Parathyroid adenoma (tissue), 2 donors: Measurements from ENCODE around the gene SLC4A1AP.
A peak's percentile ranks its signal among the peaks of the same experiment; 100 is the strongest.
"Not testable (repeated sequence)": the region's sequence is repeated elsewhere in the genome, so short reads cannot be mapped to it uniquely, and the experiment has no call there.

Experiments used
- H2AFZ ChIP-seq: fragments of 300-600 bp; sonication (generic); one replicate; pipeline ENCODE4 v1.7.0; 2017; ENCODE audit warnings: antibody characterized with exemption, mild to moderate bottlenecking
- H3K27ac ChIP-seq: fragments of 300-600 bp; sonication (generic); one replicate; pipeline ENCODE4 v1.7.0; 2017
- H3K27me3 ChIP-seq: fragments of 300-600 bp; sonication (generic); one replicate; pipeline ENCODE4 v1.7.0; 2017; ENCODE audit warnings: low read length; ENCODE audit not compliant: control insufficient read depth, insufficient read depth
- H3K36me3 ChIP-seq: fragments of 300-600 bp; sonication (generic); one replicate; pipeline ENCODE4 v1.7.0; 2017; ENCODE audit warnings: low read length; ENCODE audit not compliant: control insufficient read depth, insufficient read depth
- H3K4me1 ChIP-seq: fragments of 300-600 bp; sonication (generic); one replicate; pipeline ENCODE4 v1.7.0; 2017; ENCODE audit warnings: control low read depth
- H3K4me2 ChIP-seq: fragments of 300-600 bp; sonication (generic); one replicate; pipeline ENCODE4 v1.7.0; 2017; ENCODE audit warnings: low read length
- H3K4me3 ChIP-seq: fragments of 300-600 bp; sonication (generic); one replicate; pipeline ENCODE4 v1.7.0; 2017; ENCODE audit warnings: low read depth, low read length
- H3K79me2 ChIP-seq: fragments of 300-600 bp; sonication (generic); one replicate; pipeline ENCODE4 v1.7.0; 2017; ENCODE audit warnings: control low read depth
- H3K9ac ChIP-seq: fragments of 300-600 bp; sonication (generic); one replicate; pipeline ENCODE4 v1.7.0; 2017; ENCODE audit warnings: mild to moderate bottlenecking
- H3K9me3 ChIP-seq: fragments of 300-600 bp; sonication (generic); one replicate; pipeline ENCODE4 v1.7.0; 2017; ENCODE audit warnings: low read length; ENCODE audit not compliant: control insufficient read depth
- CTCF ChIP-seq: fragments of 300-600 bp; sonication (generic); IDR thresholded peaks from one replicate; pipeline ENCODE4 v1.7.0; 2017; ENCODE audit warnings: antibody characterized with exemption, mild to moderate bottlenecking
- donor health status: primary hyperparathyroidism.

The SLC4A1AP gene

GRCh38 chr2:27622921-27623384 is 40.7 kb upstream of the SLC4A1AP start:
- H2AFZ ChIP-seq, result no peak overlapping the region
- H3K79me2 ChIP-seq, result no peaks in the 10 kb centered on the region
- H3K36me3 ChIP-seq, result no peaks in the 10 kb centered on the region
- TF ChIP-seq CTCF, result no peak
- H3K9ac ChIP-seq, result no peak overlapping the region
- no peak overlapping the region for H3K27ac ChIP-seq
- no peak overlapping the region for H3K4me2 ChIP-seq
- no peaks in the 10 kb centered on the region for H3K27me3 ChIP-seq
- H3K4me1 ChIP-seq, result no peaks in the 10 kb centered on the region
- no peak overlapping the region for H3K4me3 ChIP-seq
- H3K9me3 ChIP-seq, result no peaks in the 10 kb centered on the region

- Histone ChIP-seq H2AFZ (no peak overlapping the region), H3K9ac (no peak overlapping the region), H3K27ac (no peak overlapping the region), H3K27me3 (no peaks in the 10 kb centered on the region), H3K4me2 (no peak overlapping the region), H3K4me1 (peaks cover 7% of the 10 kb centered on the region), H3K9me3 (no peaks in the 10 kb centered on the region), H3K79me2 (no peaks in the 10 kb centered on the region), H3K4me3 (no peak overlapping the region), H3K36me3 (no peaks in the 10 kb centered on the region)
- no peak for TF ChIP-seq CTCF
Measured at GRCh38 chr2:27624943-27625342, 38.7 kb upstream of the SLC4A1AP start.

- not testable (repeated sequence) for H3K27me3 ChIP-seq, H3K9me3 ChIP-seq, H2AFZ ChIP-seq, H3K79me2 ChIP-seq, H3K4me2 ChIP-seq, H3K36me3 ChIP-seq, H3K4me3 ChIP-seq, H3K4me1 ChIP-seq, H3K27ac ChIP-seq, H3K9ac ChIP-seq
Measured at GRCh38 chr2:27626323-27626722, 37.4 kb upstream of the SLC4A1AP start.

- H3K4me1 ChIP-seq, H3K27me3 ChIP-seq, H2AFZ ChIP-seq, H3K4me3 ChIP-seq, H3K4me2 ChIP-seq, H3K27ac ChIP-seq, H3K79me2 ChIP-seq, H3K9ac ChIP-seq, H3K36me3 ChIP-seq, H3K9me3 ChIP-seq: not testable (repeated sequence)
Measured at GRCh38 chr2:27626921-27627320, 36.8 kb upstream of the SLC4A1AP start.

- peak overlapping the region; percentile 99 for H2AFZ ChIP-seq
- no peaks in the 10 kb centered on the region for H3K9me3 ChIP-seq
Measured at GRCh38 chr2:27627963-27628766, 35.5 kb upstream of the SLC4A1AP start.

More at GRCh38 chr2:27627963-27628766, 35.5 kb upstream of the SLC4A1AP start:
- TF ChIP-seq CTCF, result no peak
- Histone ChIP-seq H3K4me2 (peak overlapping the region; percentile 86), H3K79me2 (no peaks in the 10 kb centered on the region), H3K4me3 (peak overlapping the region; percentile 94), H3K36me3 (no peaks in the 10 kb centered on the region), H3K9ac (no peak overlapping the region), H3K27me3 (no peaks in the 10 kb centered on the region), H3K27ac (peak overlapping the region; percentile 59), H3K4me1 (peaks cover 7% of the 10 kb centered on the region)
